ENCODE measurements around the gene LRRC8D.
"Not testable (repeated sequence)": the region's sequence is repeated elsewhere in the genome, so short reads cannot be mapped to it uniquely, and the experiment has no call there.

The LRRC8D gene

GRCh38 chr1:89966656-89967055, 145.8 kb downstream of the LRRC8D start:
- no peak overlapping the region for H3K4me3 ChIP-seq (ENCODE audit: low read length)
- H3K9me3 ChIP-seq (ENCODE audit: control insufficient read depth, low read depth, low read length), result no peaks in the 10 kb centered on the region
- no peaks in the 10 kb centered on the region for H3K36me3 ChIP-seq (ENCODE audit: control insufficient read depth, low read depth, low read length)
- no peaks in the 10 kb centered on the region for H3K4me1 ChIP-seq (ENCODE audit: control insufficient read depth, low read depth, low read length)
- H3K27me3 ChIP-seq (ENCODE audit: control insufficient read depth, insufficient read depth, low read length), result no peaks in the 10 kb centered on the region
- H3K9ac ChIP-seq (ENCODE audit: low read length), result no peak overlapping the region
- H3K27ac ChIP-seq (ENCODE audit: low read length), result no peak overlapping the region

GRCh38 chr1:89971600-89971999, 150.8 kb downstream of the LRRC8D start:
- Histone ChIP-seq H3K36me3 (ENCODE audit: control insufficient read depth, low read depth, low read length) (no peaks in the 10 kb centered on the region), H3K9me3 (ENCODE audit: control insufficient read depth, low read depth, low read length) (no peaks in the 10 kb centered on the region), H3K9ac (ENCODE audit: low read length) (no peak overlapping the region), H3K27ac (ENCODE audit: low read length) (no peak overlapping the region), H3K27me3 (ENCODE audit: control insufficient read depth, insufficient read depth, low read length) (no peaks in the 10 kb centered on the region), H3K4me1 (ENCODE audit: control insufficient read depth, low read depth, low read length) (no peaks in the 10 kb centered on the region), H3K4me3 (ENCODE audit: low read length) (no peak overlapping the region)

GRCh38 chr1:89972024-89972423, 151.2 kb downstream of the LRRC8D start:
- H3K4me1 ChIP-seq (ENCODE audit: control insufficient read depth, low read depth, low read length), result no peaks in the 10 kb centered on the region
- H3K4me3 ChIP-seq (ENCODE audit: low read length), result no peak overlapping the region
- no peaks in the 10 kb centered on the region for H3K9me3 ChIP-seq (ENCODE audit: control insufficient read depth, low read depth, low read length)
- H3K27me3 ChIP-seq (ENCODE audit: control insufficient read depth, insufficient read depth, low read length), result no peaks in the 10 kb centered on the region
- no peaks in the 10 kb centered on the region for H3K36me3 ChIP-seq (ENCODE audit: control insufficient read depth, low read depth, low read length)
- no peak overlapping the region for H3K9ac ChIP-seq (ENCODE audit: low read length)
- no peak overlapping the region for H3K27ac ChIP-seq (ENCODE audit: low read length)

- Histone ChIP-seq H3K4me1 (ENCODE audit: control insufficient read depth, low read depth, low read length) (no peaks in the 10 kb centered on the region), H3K9me3 (ENCODE audit: control insufficient read depth, low read depth, low read length) (no peaks in the 10 kb centered on the region), H3K9ac (ENCODE audit: low read length) (no peak overlapping the region), H3K27me3 (ENCODE audit: control insufficient read depth, insufficient read depth, low read length) (no peaks in the 10 kb centered on the region), H3K4me3 (ENCODE audit: low read length) (no peak overlapping the region), H3K36me3 (ENCODE audit: control insufficient read depth, low read depth, low read length) (no peaks in the 10 kb centered on the region), H3K27ac (ENCODE audit: low read length) (no peak overlapping the region)
Observed at GRCh38 chr1:89973471-89974127, 152.8 kb downstream of the LRRC8D start.

- no peak overlapping the region for H3K4me3 ChIP-seq (ENCODE audit: low read length)
- H3K27ac ChIP-seq (ENCODE audit: low read length), result no peak overlapping the region
- no peaks in the 10 kb centered on the region for H3K4me1 ChIP-seq (ENCODE audit: control insufficient read depth, low read depth, low read length)
- H3K9me3 ChIP-seq (ENCODE audit: control insufficient read depth, low read depth, low read length), result no peaks in the 10 kb centered on the region
- no peaks in the 10 kb centered on the region for H3K27me3 ChIP-seq (ENCODE audit: control insufficient read depth, insufficient read depth, low read length)
- no peaks in the 10 kb centered on the region for H3K36me3 ChIP-seq (ENCODE audit: control insufficient read depth, low read depth, low read length)
- H3K9ac ChIP-seq (ENCODE audit: low read length), result no peak overlapping the region
Observed at GRCh38 chr1:89974256-89974655, 153.4 kb downstream of the LRRC8D start.

GRCh38 chr1:89974696-89975470, 154.1 kb downstream of the LRRC8D start:
- no peak overlapping the region for H3K9ac ChIP-seq (ENCODE audit: low read length)

GRCh38 chr1:89975540-89976125, 154.8 kb downstream of the LRRC8D start:
- H3K4me3 ChIP-seq (ENCODE audit: low read length), result no peak overlapping the region
- H3K9ac ChIP-seq (ENCODE audit: low read length), result no peak overlapping the region
- no peak overlapping the region for H3K27ac ChIP-seq (ENCODE audit: low read length)
- no peaks in the 10 kb centered on the region for H3K9me3 ChIP-seq (ENCODE audit: control insufficient read depth, low read depth, low read length)
- H3K27me3 ChIP-seq (ENCODE audit: control insufficient read depth, insufficient read depth, low read length), result no peaks in the 10 kb centered on the region
- peaks cover 3% of the 10 kb centered on the region for H3K4me1 ChIP-seq (ENCODE audit: control insufficient read depth, low read depth, low read length)
- no peaks in the 10 kb centered on the region for H3K36me3 ChIP-seq (ENCODE audit: control insufficient read depth, low read depth, low read length)

More at GRCh38 chr1:89974696-89975470, 154.1 kb downstream of the LRRC8D start:
- Histone ChIP-seq H3K9me3 (ENCODE audit: control insufficient read depth, low read depth, low read length) (no peaks in the 10 kb centered on the region), H3K4me3 (ENCODE audit: low read length) (no peak overlapping the region), H3K36me3 (ENCODE audit: control insufficient read depth, low read depth, low read length) (no peaks in the 10 kb centered on the region), H3K27ac (ENCODE audit: low read length) (no peak overlapping the region), H3K27me3 (ENCODE audit: control insufficient read depth, insufficient read depth, low read length) (no peaks in the 10 kb centered on the region), H3K4me1 (ENCODE audit: control insufficient read depth, low read depth, low read length) (no peaks in the 10 kb centered on the region)

GRCh38 chr1:89978755-89979154, 157.9 kb downstream of the LRRC8D start:
- Histone ChIP-seq H3K27me3 (ENCODE audit: control insufficient read depth, insufficient read depth, low read length) (no peaks in the 10 kb centered on the region), H3K27ac (ENCODE audit: low read length) (no peak overlapping the region), H3K4me1 (ENCODE audit: control insufficient read depth, low read depth, low read length) (peaks cover 4% of the 10 kb centered on the region), H3K9me3 (ENCODE audit: control insufficient read depth, low read depth, low read length) (no peaks in the 10 kb centered on the region), H3K36me3 (ENCODE audit: control insufficient read depth, low read depth, low read length) (no peaks in the 10 kb centered on the region), H3K9ac (ENCODE audit: low read length) (no peak overlapping the region), H3K4me3 (ENCODE audit: low read length) (no peak overlapping the region)

- H3K4me1 ChIP-seq (ENCODE audit: control insufficient read depth, low read depth, low read length), result peaks cover 4% of the 10 kb centered on the region
- no peak overlapping the region for H3K27ac ChIP-seq (ENCODE audit: low read length)
- no peaks in the 10 kb centered on the region for H3K9me3 ChIP-seq (ENCODE audit: control insufficient read depth, low read depth, low read length)
- no peaks in the 10 kb centered on the region for H3K27me3 ChIP-seq (ENCODE audit: control insufficient read depth, insufficient read depth, low read length)
- H3K4me3 ChIP-seq (ENCODE audit: low read length), result no peak overlapping the region
- H3K36me3 ChIP-seq (ENCODE audit: control insufficient read depth, low read depth, low read length), result no peaks in the 10 kb centered on the region
- no peak overlapping the region for H3K9ac ChIP-seq (ENCODE audit: low read length)
Observed at GRCh38 chr1:89980605-89981004, 159.8 kb downstream of the LRRC8D start.

- not testable (repeated sequence) for H3K4me3 ChIP-seq (ENCODE audit: low read length)
Observed at GRCh38 chr1:89982846-89983245, 162.0 kb downstream of the LRRC8D start.

GRCh38 chr1:89984564-89985116, 163.8 kb downstream of the LRRC8D start:
- H3K4me1 ChIP-seq (ENCODE audit: control insufficient read depth, low read depth, low read length); H3K27me3 ChIP-seq (ENCODE audit: control insufficient read depth, insufficient read depth, low read length); H3K9ac ChIP-seq (ENCODE audit: low read length); H3K4me3 ChIP-seq (ENCODE audit: low read length); H3K36me3 ChIP-seq (ENCODE audit: control insufficient read depth, low read depth, low read length); H3K27ac ChIP-seq (ENCODE audit: low read length); H3K9me3 ChIP-seq (ENCODE audit: control insufficient read depth, low read depth, low read length): not testable (repeated sequence)

More at GRCh38 chr1:89982846-89983245, 162.0 kb downstream of the LRRC8D start:
- H3K27ac ChIP-seq (ENCODE audit: low read length); H3K36me3 ChIP-seq (ENCODE audit: control insufficient read depth, low read depth, low read length); H3K27me3 ChIP-seq (ENCODE audit: control insufficient read depth, insufficient read depth, low read length); H3K4me1 ChIP-seq (ENCODE audit: control insufficient read depth, low read depth, low read length); H3K9ac ChIP-seq (ENCODE audit: low read length); H3K9me3 ChIP-seq (ENCODE audit: control insufficient read depth, low read depth, low read length): not testable (repeated sequence)
